Lower leg skin (tissue), 4 donors: ENCODE measurements around the gene ANKDD1B. TPM values are rescaled to one million over a fixed set of nuclear protein-coding genes. Genes with fewer than 3 reads are reported as not detected.

Experiments
- DNase-seq, 2 donors: peaks; one replicate each; pipeline ENCODE4 v3.0.0-alpha.2; 2019; ENCODE audit warnings: low spot score in 2 of 2
- H3K4me3 ChIP-seq: fragments of 200-600 bp; sonication (generic); 2 replicates; pipeline ENCODE4 v1.5.1; 2017; ENCODE audit warnings: mild to moderate bottlenecking, low read depth; ENCODE audit not compliant: poor library complexity, severe bottlenecking
- CTCF ChIP-seq, 3 donors: fragments of 450-650 bp; IDR thresholded peaks; one replicate each; pipeline ENCODE4 v1.5.1; 2016; ENCODE audit warnings: antibody characterized with exemption in 3 of 3, mild to moderate bottlenecking in 3 of 3, moderate library complexity in 2 of 3
- POLR2A ChIP-seq, 2 donors: fragments of 450-650 bp; IDR thresholded peaks; one replicate each; pipeline ENCODE4 v1.6.1; 2016 to 2017; ENCODE audit warnings: antibody characterized with exemption in 2 of 2, mild to moderate bottlenecking in 1 of 2, moderate library complexity in 1 of 2
- WGBS, 2 donors: methylation state at CpG; one replicate each; pipeline ENCODE4 v1.1.5; 2018; 5-methylcytosine and 5-hydroxymethylcytosine counted together
- intact Hi-C: fragments of 100-400 bp; cut with DNase I; formaldehyde crosslinking; loops from one replicate; pipeline ENCODE4 v1.15.0; 2023; ENCODE audit warnings: low total_unique reads
- total RNA-seq, 4 donors: library from RNA; depleted of rRNA; stranded (reverse); fragments of >200 nt; gene quantifications; one replicate each; pipeline ENCODE4 v1.1.0, GENCODE V29; 2016

The ANKDD1B gene
- total RNA-seq, 4 donors from 2014 or later = 0.21 to 1.1 (median 0.45) TPM; not detected in 1

- no peak overlapping the region for H3K4me3 ChIP-seq
- no peak for TF ChIP-seq CTCF (IDR thresholded peaks at IDR 0.05)
- no peak for TF ChIP-seq POLR2A (IDR thresholded peaks at IDR 0.05)
- WGBS, 2 donors = 92 to 97% methylated on average over 1 of the region's 1 CpG
- intact Hi-C loops = no loop called here
- DNase-seq = no peak
Observed at GRCh38 chr5:75627801-75628200, 16.5 kb downstream of the ANKDD1B start.

GRCh38 chr5:75630875-75631274 is 19.6 kb downstream of the ANKDD1B start:
- 88 to 92% methylated on average over 2 of the region's 2 CpGs for WGBS, 2 donors
- intact Hi-C loops = no loop called here
- H3K4me3 ChIP-seq = no peak overlapping the region
- TF ChIP-seq CTCF (IDR thresholded peaks at IDR 0.05) (no peak), POLR2A (IDR thresholded peaks at IDR 0.05) (no peak)
- no peak for DNase-seq

GRCh38 chr5:75632321-75632720 is 21.1 kb downstream of the ANKDD1B start:
- WGBS, 2 donors = 94 to 100% methylated on average over 1 of the region's 1 CpG
- no peak for DNase-seq
- intact Hi-C loops = no loop called here
- no peak overlapping the region for H3K4me3 ChIP-seq
- no peak for TF ChIP-seq POLR2A (IDR thresholded peaks at IDR 0.05)
- TF ChIP-seq CTCF (IDR thresholded peaks at IDR 0.05) = no peak

GRCh38 chr5:75637949-75638348 is 26.7 kb downstream of the ANKDD1B start:
- intact Hi-C loops = no loop called here
- H3K4me3 ChIP-seq = no peak overlapping the region
- 32 to 62% methylated on average over 1 of the region's 1 CpG for WGBS, 2 donors
- TF ChIP-seq CTCF (IDR thresholded peaks at IDR 0.05) = no peak
- no peak for TF ChIP-seq POLR2A (IDR thresholded peaks at IDR 0.05)
- no peak for DNase-seq

GRCh38 chr5:75639535-75640311 is 28.5 kb downstream of the ANKDD1B start:
- H3K4me3 ChIP-seq = no peak overlapping the region
- TF ChIP-seq POLR2A (IDR thresholded peaks at IDR 0.05) = no peak
- 77 to 83% methylated on average over 3 of the region's 3 CpGs for WGBS, 2 donors
- intact Hi-C loops = no loop called here
- DNase-seq = no peak

- TF ChIP-seq POLR2A (IDR thresholded peaks at IDR 0.05) = no peak
- no peak for TF ChIP-seq CTCF (IDR thresholded peaks at IDR 0.05)
- no peak overlapping the region for H3K4me3 ChIP-seq
- DNase-seq = no peak
- intact Hi-C loops = no loop called here
Observed at GRCh38 chr5:75640395-75640794, 29.1 kb downstream of the ANKDD1B start.
